Ishikawa (cell line): ENCODE results near the gene PTPRQ.

Experiments used
- CEBPB ChIP-seq: IDR thresholded peaks from 2 replicates; pipeline ENCODE4 v1.6.1; 2012
- CREB1 ChIP-seq: IDR thresholded peaks from 2 replicates; pipeline ENCODE4 v1.6.1; 2012; ENCODE audit warnings: low read depth
- EGR1 ChIP-seq: IDR thresholded peaks from 2 replicates; pipeline ENCODE4 v1.6.1; 2012
- EP300 ChIP-seq: IDR thresholded peaks from 2 replicates; pipeline ENCODE4 v1.6.1; 2012; ENCODE audit warnings: borderline replicate concordance
- FOXM1 ChIP-seq: IDR thresholded peaks from 2 replicates; pipeline ENCODE4 v1.6.1; 2012; ENCODE audit warnings: low read depth, borderline replicate concordance
- NFIC ChIP-seq: IDR thresholded peaks from 2 replicates; pipeline ENCODE4 v1.6.1; 2012
- RAD21 ChIP-seq: IDR thresholded peaks from 2 replicates; pipeline ENCODE4 v1.6.1; 2012; ENCODE audit warnings: low read depth
- TAF1 ChIP-seq: IDR thresholded peaks from 2 replicates; pipeline ENCODE4 v1.6.1; 2012; ENCODE audit warnings: low read depth, mild to moderate bottlenecking
- TCF12 ChIP-seq: IDR thresholded peaks from 2 replicates; pipeline ENCODE4 v1.6.1; 2012; ENCODE audit warnings: low read depth
- TEAD4 ChIP-seq: IDR thresholded peaks from 2 replicates; pipeline ENCODE4 v1.6.1; 2012
- YY1 ChIP-seq: IDR thresholded peaks from 2 replicates; pipeline ENCODE4 v1.6.1; 2012; ENCODE audit warnings: low read depth
- ZBTB7A ChIP-seq: IDR thresholded peaks from 2 replicates; pipeline ENCODE4 v1.6.1; 2012; ENCODE audit warnings: low read depth
- TF ChIP-seq, protein P1 (sequence below): IDR thresholded peaks from 2 replicates; pipeline ENCODE4 v1.6.1; 2012; ENCODE audit warnings: low read depth, mild to moderate bottlenecking
- TF ChIP-seq, protein P2 (sequence below): IDR thresholded peaks from 2 replicates; pipeline ENCODE4 v1.6.1; 2012
- TF ChIP-seq, protein P3 (sequence below): IDR thresholded peaks from 2 replicates; pipeline ENCODE4 v1.6.1; 2012

The PTPRQ gene

DNA sequence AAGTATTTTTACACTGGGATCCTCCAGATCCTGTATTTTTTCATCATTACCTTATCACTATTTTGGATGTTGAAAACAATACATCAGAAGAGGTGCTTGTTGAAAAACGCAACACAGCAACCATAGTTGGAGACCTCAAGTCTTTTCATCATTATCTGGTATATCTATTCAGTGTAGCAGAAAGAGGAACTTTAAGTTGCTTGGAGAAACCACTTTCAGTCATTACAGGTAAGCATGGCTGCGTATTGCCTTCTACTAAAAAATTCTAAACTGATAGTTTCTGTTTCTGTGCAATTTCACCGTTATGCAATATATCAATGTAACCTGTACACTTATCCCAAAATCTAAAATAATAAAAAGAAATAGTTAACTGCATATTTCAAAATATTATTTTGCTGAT is 32.2 kb upstream of the PTPRQ start:
- no peak for TF ChIP-seq CEBPB
- no peak for TF ChIP-seq EP300
- TF ChIP-seq CREB1 = no peak
- TF ChIP-seq TCF12 = no peak
- TF ChIP-seq EGR1 = no peak
- TF ChIP-seq NFIC = no peak
- no peak for TF ChIP-seq TEAD4
- TF ChIP-seq RAD21 = no peak
- TF ChIP-seq, protein P1, sequence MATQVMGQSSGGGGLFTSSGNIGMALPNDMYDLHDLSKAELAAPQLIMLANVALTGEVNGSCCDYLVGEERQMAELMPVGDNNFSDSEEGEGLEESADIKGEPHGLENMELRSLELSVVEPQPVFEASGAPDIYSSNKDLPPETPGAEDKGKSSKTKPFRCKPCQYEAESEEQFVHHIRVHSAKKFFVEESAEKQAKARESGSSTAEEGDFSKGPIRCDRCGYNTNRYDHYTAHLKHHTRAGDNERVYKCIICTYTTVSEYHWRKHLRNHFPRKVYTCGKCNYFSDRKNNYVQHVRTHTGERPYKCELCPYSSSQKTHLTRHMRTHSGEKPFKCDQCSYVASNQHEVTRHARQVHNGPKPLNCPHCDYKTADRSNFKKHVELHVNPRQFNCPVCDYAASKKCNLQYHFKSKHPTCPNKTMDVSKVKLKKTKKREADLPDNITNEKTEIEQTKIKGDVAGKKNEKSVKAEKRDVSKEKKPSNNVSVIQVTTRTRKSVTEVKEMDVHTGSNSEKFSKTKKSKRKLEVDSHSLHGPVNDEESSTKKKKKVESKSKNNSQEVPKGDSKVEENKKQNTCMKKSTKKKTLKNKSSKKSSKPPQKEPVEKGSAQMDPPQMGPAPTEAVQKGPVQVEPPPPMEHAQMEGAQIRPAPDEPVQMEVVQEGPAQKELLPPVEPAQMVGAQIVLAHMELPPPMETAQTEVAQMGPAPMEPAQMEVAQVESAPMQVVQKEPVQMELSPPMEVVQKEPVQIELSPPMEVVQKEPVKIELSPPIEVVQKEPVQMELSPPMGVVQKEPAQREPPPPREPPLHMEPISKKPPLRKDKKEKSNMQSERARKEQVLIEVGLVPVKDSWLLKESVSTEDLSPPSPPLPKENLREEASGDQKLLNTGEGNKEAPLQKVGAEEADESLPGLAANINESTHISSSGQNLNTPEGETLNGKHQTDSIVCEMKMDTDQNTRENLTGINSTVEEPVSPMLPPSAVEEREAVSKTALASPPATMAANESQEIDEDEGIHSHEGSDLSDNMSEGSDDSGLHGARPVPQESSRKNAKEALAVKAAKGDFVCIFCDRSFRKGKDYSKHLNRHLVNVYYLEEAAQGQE = no peak
- no peak for TF ChIP-seq ZBTB7A
- TF ChIP-seq, protein P2, sequence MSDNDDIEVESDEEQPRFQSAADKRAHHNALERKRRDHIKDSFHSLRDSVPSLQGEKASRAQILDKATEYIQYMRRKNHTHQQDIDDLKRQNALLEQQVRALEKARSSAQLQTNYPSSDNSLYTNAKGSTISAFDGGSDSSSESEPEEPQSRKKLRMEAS = no peak
- no peak for TF ChIP-seq FOXM1
- TF ChIP-seq YY1 = no peak
- TF ChIP-seq TAF1 = no peak

DNA sequence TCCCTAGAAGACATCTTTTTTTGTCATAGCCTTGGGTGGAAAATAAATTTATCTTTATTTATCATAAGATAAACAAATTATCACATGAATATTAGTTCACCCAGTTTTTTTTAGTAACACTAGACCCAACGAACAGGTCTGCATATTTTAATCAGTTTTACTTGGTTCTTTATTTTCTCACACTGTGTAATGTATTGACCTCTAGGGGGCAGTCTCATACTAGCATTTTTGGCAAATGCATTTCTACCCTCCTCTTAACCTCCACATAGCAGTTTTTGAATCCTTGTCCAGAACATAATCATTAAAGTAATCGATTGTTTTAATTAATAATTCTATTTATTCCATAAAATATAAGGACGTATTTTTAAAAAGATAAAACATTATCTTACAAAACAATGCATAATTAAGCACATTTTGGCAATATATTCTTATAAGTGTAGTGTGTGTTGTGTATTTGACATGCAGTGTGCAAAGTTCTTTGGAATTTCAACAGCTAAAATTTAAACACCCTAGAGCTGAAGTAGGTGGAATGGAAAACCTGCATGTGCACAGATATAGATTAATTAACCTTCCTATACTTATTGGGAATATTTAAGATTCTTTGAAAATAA is 31.6 kb upstream of the PTPRQ start:
- no peak for TF ChIP-seq ZBTB7A
- peak; percentile 84 for TF ChIP-seq RAD21

DNA sequence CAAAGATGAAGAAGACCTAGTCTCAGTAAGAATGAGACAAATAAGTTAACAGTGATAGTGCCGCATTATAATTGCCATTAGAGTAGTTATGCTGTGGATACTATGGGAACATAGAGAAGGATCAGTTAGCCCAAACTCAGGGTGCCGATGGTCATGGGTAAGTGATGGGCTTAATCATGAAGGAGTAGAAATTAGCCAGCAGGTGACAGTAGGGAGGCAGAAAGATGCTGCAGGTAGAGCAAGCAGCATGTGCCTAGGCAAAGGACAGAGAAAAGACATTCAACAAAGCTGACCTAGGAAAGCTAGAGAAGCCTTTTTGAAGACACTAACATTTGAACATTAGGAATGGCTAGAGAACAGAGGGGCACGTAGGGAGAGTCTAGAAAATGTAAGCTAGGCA is 30.6 kb upstream of the PTPRQ start:
- TF ChIP-seq EGR1 (no peak), TEAD4 (no peak), TCF12 (no peak), EP300 (no peak), CREB1 (no peak), TAF1 (no peak), NFIC (no peak), CEBPB (no peak), YY1 (no peak), RAD21 (no peak)
- TF ChIP-seq, protein P1 = no peak

DNA sequence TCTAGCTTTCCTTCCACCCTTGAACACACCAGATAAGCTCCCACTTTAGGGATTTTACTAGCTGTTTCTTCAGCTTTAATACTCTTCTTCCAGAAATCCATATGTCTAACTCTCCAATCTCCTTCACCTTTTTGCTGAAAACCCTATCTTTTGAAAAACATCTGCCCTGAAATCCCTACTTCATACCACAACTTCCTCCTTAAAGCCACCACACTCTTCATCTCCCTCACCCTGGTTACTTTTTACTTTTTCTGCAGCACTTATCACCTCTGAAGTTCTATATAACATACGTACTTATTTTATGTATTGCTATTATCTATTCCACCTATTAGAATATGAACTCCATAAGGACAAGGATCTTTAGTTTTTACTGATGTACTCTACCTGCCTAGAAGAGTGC is 28.6 kb upstream of the PTPRQ start:
- TF ChIP-seq, protein P3, sequence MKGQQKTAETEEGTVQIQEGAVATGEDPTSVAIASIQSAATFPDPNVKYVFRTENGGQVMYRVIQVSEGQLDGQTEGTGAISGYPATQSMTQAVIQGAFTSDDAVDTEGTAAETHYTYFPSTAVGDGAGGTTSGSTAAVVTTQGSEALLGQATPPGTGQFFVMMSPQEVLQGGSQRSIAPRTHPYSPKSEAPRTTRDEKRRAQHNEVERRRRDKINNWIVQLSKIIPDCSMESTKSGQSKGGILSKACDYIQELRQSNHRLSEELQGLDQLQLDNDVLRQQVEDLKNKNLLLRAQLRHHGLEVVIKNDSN = no peak
- TF ChIP-seq RAD21 (no peak), CEBPB (no peak), YY1 (no peak), TEAD4 (no peak), ZBTB7A (no peak), CREB1 (no peak), FOXM1 (no peak)

DNA sequence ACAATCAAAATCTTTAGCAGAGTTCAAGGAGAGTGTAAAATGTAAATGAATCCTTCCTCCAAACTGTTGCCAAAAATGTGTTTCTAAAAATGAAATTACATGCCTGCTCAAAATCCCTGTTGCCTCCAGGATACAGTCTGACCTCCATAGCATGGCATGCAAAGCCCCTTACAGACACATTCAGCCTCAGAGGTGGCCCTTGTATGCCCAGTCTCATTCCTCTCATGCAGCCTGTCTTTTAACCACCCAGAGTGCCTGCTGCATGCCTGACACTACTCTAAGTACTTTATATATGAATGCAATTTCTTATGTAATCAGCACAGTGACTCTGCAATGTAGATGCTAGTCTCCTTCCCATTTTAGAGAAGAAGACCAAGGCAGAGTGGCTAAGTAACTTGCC is 24.4 kb upstream of the PTPRQ start:
- TF ChIP-seq EP300 (no peak), YY1 (no peak), ZBTB7A (no peak), EGR1 (no peak)

DNA sequence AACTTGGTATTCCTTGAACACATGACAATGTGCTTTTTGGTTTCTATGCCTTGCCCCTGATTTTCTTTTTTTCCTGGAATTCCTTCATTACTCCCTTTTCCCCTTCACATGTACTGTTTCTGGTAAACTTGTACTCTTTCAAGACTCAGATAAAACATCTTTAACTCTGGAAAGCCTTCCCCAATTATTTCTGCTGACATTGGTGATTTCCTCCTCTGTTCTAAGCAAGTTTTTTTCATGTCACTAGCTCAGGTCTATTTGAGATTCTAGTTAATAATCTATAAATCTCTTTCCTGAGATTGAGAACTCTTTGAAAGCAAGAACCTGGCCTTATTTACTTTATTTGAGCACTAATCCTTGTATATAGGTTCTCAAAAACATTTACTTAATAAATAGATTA is 24.0 kb upstream of the PTPRQ start:
- TF ChIP-seq, protein P3 = no peak
- TF ChIP-seq EGR1 = no peak
- TF ChIP-seq ZBTB7A = no peak
- no peak for TF ChIP-seq FOXM1
- no peak for TF ChIP-seq CEBPB
- TF ChIP-seq RAD21 = no peak
- no peak for TF ChIP-seq YY1
- TF ChIP-seq, protein P1 = no peak
- TF ChIP-seq, protein P2 = no peak
- no peak for TF ChIP-seq CREB1
- TF ChIP-seq TCF12 = no peak
- no peak for TF ChIP-seq NFIC
- TF ChIP-seq EP300 = no peak
- TF ChIP-seq TEAD4 = no peak
- TF ChIP-seq TAF1 = no peak
